Measurements from ENCODE around the gene ESR1.
"Not testable (repeated sequence)": the region's sequence is repeated elsewhere in the genome, so short reads cannot be mapped to it uniquely, and the experiment has no call there.

Gene ESR1

GRCh38 chr6:151993364-151993763 is 185.9 kb downstream of the ESR1 start:
- no peak for DNase-seq

DNA sequence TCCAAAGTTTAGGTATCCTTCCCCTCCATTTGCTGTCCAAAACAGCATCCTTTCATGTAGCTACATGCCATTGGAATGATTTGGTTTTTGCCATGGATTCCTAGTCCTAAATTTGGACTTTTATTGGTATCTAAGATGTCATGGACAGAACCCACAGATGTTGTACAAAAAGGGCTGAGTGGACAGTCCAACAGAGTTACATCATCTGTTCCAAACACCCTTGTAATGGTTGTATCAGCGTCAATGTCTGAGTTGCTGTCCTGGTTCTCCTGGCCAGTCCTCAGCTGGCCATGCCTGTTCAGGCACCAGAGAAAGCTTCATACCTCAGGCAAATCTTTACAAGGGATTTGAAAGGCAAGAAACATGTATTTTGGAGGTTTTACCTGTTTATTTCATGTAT is 191.3 kb downstream of the ESR1 start:
- no peak for DNase-seq

- DNase-seq: no peak
Measured at GRCh38 chr6:151999194-151999593, 191.7 kb downstream of the ESR1 start.

GRCh38 chr6:152001408-152001807 is 193.9 kb downstream of the ESR1 start:
- DNase-seq: no peak

DNA sequence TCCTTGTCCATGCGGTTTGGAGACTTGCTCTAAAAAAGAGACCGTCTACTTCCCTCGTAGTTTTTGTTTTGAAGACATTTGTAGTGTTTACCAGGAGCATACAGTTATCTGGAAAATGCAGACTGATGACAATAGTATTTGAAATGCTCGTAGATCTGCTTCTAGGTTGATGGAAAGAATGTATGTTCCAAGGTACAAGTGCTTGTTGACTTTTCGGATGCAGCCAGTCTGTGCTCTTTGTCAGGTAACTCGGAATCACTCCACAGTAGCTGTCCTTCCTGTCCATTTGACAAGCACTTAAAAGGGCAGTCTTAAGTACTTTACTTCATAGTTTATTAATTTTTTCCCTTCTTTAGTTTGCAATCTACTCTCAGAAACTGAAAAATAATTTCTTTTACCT is 194.8 kb downstream of the ESR1 start:
- no peak for DNase-seq

DNA sequence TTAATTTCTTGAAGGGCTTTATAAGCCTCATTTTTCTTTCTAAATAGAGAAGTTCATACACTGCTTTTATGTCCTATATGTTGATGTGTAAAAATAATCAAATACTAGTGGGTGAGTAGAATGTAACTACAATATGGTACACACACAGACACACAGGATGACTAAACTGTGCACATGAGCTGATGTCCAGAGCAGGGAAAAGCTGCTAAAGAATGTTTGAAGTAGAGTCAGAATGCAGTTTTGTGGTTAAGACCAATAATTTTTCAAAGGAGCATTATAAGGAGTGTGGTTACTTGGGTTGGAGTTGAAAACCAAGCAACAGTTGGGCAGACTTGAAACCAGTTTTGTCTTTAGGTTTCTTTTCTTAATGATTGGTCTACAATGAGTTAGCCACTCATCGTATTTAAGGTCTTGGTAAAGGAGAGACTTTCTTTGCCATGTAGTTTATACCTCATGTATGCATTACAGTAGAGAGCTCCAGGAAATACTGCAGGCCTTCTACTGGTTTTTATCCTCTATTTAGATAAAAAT is 196.6 kb downstream of the ESR1 start:
- DNase-seq: no peak

- no peak for DNase-seq
Measured at GRCh38 chr6:152004896-152005295, 197.4 kb downstream of the ESR1 start.

DNA sequence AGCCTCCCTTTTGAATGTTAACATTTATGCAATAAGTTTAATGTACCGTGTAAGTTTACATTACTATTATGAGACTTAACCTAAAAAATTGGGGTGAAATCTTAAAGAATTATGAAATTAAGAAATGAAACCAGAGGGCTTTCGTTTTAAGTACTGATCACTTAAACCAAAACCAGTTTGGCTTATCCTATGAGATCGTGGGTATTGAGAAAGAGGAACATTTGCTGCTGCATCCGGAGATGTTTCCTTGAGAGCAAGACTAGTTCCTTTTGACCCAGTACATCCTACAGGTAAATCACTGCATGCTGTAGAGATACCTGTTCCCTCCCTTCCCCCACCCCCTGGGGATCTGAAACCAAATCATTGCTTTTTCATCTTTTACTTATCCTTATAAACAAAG is 201.3 kb downstream of the ESR1 start:
- DNase-seq: no peak

GRCh38 chr6:152012227-152012626 is 204.7 kb downstream of the ESR1 start:
- DNase-seq: no peak

GRCh38 chr6:152018876-152019275 is 211.4 kb downstream of the ESR1 start:
- no peak for DNase-seq

DNA sequence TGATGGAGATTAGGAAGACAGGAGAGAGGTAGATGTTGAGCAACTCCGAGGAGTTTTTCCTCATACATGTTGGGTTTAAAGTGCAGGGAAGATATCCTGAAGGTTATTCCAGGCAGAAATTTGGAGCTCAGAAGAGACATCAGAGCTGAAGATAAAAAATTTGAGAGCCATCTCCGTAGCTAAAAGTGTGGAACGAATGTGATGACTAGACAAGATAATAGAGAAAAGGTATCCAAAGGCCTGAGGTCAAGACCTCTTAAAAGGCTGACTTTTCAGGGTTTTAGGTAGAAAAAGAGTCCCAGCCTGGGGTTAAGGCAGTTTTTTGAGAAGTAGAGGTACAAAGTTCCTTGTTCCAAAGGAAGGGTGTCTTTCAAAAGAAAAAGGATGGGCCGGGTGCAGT is 214.8 kb downstream of the ESR1 start:
- DNase-seq: no peak

GRCh38 chr6:152023613-152024012 is 216.1 kb downstream of the ESR1 start:
- DNase-seq: no peak

DNA sequence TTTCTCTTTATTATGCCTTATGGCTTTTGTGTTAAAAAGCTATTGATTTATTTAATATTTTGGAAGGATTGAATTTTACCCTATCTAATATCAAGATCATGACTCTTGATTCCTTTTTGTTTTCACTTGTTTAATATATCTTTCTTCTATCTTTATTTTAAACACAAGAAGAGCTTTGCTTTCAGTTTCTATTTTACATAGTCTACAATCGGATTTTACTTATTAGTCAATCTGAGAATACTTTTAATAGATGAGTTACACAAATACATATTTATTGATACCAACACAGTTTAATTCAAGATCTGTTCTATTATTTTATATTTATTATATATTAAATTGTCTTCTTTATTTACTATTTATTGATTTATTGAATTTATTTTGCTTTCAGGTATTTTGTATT is 218.8 kb downstream of the ESR1 start:
- DNase-seq: no peak

DNA sequence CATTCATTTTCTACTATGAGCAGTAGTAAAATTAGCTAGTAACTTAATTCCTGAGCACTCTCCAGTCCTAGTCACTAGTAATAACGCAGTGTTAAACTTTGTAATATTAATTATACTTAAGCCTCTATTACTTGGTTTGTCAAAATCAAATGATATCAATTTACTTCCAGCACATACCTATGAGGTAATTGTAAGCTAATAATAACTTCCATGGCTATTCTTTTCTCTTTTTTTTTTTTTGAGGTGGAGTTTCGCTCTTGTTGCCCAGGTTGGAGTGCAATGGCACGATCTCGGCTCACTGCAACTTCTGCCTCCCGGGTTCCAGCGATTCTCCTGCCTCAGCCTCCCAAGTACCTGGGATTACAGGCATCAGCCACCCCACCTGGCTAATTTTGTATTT is 219.3 kb downstream of the ESR1 start:
- not testable (repeated sequence) for DNase-seq

DNA sequence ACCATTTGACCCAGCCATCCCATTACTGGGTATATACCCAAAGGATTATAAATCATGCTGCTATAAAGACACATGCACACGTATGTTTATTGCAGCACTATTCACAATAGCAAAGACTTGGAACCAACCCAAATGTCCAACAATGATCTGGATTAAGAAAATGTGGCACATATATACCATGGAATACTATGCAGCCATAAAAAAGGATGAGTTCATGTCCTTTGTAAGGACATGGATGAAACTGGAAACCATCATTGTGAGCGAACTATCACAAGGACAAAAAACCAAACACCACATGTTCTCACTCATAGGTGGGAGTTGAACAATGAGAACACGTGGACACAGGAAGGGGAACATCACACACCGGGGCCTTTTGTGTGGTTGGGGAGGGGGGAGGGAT is 226.3 kb downstream of the ESR1 start:
- not testable (repeated sequence) for DNase-seq

DNA sequence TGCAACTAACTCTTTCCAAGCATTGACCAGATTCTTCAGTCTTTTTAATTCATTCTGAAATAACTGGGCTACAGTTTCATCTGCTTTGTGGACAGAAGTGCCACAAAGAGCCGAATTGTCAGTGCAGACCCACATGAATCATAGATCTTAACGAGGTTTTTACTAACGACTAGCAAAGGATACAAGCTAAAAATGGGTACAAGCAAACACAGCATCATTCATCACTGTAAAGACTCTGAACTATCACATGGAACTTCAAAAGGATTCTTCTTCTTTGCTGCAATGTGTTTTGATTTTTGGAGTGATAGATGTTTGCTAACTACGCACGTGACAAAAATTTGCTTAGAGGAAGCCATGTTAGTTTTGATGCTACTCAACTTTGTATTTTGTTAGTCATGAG is 227.1 kb downstream of the ESR1 start:
- DNase-seq: no peak

DNA sequence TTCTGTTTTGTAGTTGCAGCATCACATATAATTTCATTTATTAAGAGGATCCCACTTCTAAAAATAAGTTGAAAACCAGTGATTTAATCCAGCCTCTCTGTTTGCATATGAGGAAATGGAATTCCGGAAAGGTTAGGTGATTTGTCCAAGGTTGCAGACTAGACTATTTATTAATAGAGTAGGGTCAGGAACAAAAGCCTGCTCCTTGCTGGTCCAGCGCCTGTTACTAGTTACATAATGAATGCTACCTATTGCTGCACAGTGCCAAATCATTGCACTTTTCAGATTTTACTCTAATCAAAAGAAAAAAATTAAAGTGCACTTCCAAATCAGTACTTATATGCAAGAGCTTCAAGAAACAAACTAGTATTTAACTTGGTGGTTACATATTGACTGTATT is 238.6 kb downstream of the ESR1 start:
- no peak for DNase-seq

GRCh38 chr6:152048921-152049320 is 241.4 kb downstream of the ESR1 start:
- no peak for DNase-seq

- no peak for DNase-seq
Measured at GRCh38 chr6:152049502-152049901, 242.0 kb downstream of the ESR1 start.

DNA sequence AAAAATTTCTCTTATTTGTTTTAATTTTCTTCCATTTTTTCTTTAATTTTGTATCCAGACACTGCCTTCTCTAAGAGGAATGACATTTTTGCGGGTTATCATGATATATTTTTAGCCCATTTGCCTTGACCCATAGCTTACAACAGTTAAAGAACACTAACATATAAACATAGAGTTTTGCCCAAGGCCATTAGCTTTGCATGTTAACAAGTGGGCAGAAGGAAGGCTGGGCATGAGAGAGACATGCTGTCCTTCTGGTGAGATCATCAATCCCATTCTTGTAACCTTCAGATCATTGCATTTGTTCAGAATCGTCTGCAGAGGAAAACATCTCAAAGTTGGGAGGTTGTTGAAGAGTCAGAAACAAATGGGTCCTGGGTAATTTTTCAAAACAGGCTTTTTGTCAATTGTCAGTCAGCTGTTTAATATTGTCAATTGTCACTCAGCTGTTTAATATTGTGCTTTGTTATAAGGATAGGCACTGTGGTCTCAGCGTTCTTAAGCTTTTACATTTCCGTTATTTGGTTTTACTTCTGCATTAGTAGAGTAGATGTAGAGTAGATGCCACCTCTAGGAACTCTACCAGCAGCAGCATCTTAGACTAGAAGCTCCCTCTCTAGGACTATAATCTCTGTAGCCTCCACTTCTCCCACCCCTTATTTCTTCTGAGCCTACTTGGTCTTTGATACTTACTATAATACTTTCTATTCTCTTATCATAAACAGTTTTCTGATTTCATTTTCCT is 243.1 kb downstream of the ESR1 start:
- no peak for DNase-seq

GRCh38 chr6:152052061-152052460 is 244.6 kb downstream of the ESR1 start:
- no peak for DNase-seq

DNA sequence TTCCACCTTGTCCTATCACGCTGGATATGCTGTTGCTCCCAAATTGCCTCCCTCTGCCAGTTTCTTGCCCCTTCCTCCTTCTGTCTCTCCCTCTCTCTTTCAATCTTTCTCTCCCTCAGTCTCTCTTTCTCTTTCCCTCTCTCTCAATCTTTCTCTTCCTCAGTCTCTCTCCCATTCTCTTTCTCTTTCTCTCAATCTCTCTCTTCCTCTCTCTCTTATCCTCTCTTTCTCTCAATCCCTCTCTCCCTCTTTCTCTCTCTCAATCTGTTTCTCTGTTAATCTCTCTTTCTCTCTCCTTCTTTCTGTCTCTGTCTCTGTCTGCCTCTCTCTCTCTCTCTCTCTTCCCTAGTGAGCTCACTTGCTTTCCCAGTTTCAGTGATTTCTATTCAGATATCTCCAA is 245.8 kb downstream of the ESR1 start:
- DNase-seq: no peak

- DNase-seq: no peak
Measured at GRCh38 chr6:152054441-152054840, 247.0 kb downstream of the ESR1 start.

DNA sequence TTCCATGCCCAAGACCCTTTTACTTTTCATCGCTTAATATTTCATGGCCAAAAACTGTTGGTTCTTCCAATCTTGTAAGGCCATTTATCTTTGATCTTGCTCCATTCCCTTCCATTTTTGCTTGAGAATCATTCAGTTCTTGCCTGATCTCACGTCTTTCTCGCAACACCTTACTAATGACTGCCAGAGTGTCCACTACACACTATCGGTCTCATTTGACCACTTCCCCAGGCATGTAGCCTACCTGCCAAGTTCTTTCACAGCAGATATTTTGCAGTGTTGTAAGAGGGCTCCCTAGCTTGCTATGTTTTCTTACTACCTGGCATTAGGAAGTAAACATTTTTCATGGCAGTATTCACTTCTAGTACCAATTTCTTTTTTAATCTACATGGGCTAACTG is 248.0 kb downstream of the ESR1 start:
- DNase-seq: no peak

DNA sequence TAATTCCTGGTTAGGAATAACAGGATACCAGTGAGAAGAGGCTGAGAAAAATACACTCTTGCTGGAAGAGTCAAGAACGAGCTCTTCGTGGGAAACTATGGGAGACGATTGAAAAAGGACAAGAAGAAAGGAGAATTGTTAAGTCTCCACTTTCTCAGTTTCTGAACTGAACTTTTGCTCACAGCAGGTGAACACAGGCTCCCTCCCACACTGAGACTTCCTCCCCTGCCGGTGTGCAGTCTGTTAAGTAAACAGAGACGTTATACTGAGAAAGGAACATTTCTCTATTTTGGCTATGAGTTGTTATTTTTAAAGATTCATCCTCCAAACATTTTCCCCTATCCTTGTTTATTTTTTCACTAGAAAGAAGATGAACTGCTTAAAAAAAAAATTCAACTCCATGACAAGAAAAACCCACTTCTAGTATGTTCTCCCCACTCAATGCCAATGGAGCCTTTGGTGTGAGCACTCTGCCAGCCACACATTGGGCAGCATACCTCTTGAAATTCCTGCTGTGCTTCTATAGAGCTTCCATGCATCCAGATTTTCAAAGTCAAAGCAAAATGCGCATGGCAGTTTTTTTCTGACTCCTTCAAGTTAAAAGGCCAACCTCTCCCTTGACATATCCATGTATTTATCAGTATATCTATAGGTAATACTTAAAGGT is 250.5 kb downstream of the ESR1 start:
- DNase-seq: no peak

Measured in SHP77 (cell line).